Thyroid gland (tissue), 4 donors: ENCODE results near the gene AARS2. TPM values are rescaled to one million over a fixed set of nuclear protein-coding genes. Genes with fewer than 3 reads are reported as not detected.

ENCODE experiments used
- DNase-seq, 2 donors: peaks; one replicate each; pipeline ENCODE4 v3.0.0-alpha.2; 2019
- H3K27ac ChIP-seq, 3 donors: fragments of 200-600 bp; sonication (generic); 1 replicate in 2 of 3; 2 replicates in 1 of 3; pipeline ENCODE4 v1.5.1; 2016 to 2019; ENCODE audit warnings: mild to moderate bottlenecking in 1 of 3, moderate library complexity in 1 of 3
- H3K27me3 ChIP-seq: fragments of 200-600 bp; sonication (generic); one replicate; pipeline ENCODE4 v1.5.1; 2019
- H3K36me3 ChIP-seq, 2 donors: fragments of 200-600 bp; sonication (generic); one replicate each; pipeline ENCODE4 v1.5.1; 2016 to 2019
- H3K4me1 ChIP-seq, 2 donors: fragments of 200-600 bp; sonication (generic); one replicate each; pipeline ENCODE4 v1.5.1; 2017 to 2019
- H3K4me3 ChIP-seq, 3 donors: fragments of 200-600 bp; sonication (generic); replicated peaks in 1 of 3; 1 replicate in 2 of 3; 2 replicates in 1 of 3; pipeline ENCODE4 v1.5.1; 2016; ENCODE audit warnings: mild to moderate bottlenecking in 1 of 3
- H3K9me3 ChIP-seq: fragments of 200-600 bp; sonication (generic); one replicate; pipeline ENCODE4 v1.5.1; 2017
- POLR2A ChIP-seq, 2 donors: fragments of 450-650 bp; IDR thresholded peaks; one replicate each; pipeline ENCODE4 v1.6.1; 2017; ENCODE audit warnings: antibody characterized with exemption in 2 of 2, mild to moderate bottlenecking in 2 of 2, moderate library complexity in 1 of 2
- WGBS, 2 donors: methylation state at CpG; one replicate each; pipeline ENCODE4 v1.1.5; 2017; 5-methylcytosine and 5-hydroxymethylcytosine counted together
- intact Hi-C: fragments of 100-400 bp; cut with DNase I; formaldehyde crosslinking; loops from one replicate; pipeline ENCODE4 v1.15.1; 2023
- total RNA-seq, 4 donors: library from RNA; depleted of rRNA; stranded (reverse); fragments of >200 nt; gene quantifications; one replicate each; pipeline ENCODE4 v1.2.3, GENCODE V29; 2016
- TF ChIP-seq, protein P1 (sequence below), 6 experiments: fragments of 200-600 bp in 3 of 6; fragments of 450-650 bp in 3 of 6; sonication (generic) in 3 of 6; IDR thresholded peaks; one replicate each; pipeline ENCODE4 v1.5.1; 2016 to 2019; ENCODE audit warnings: antibody characterized with exemption in 6 of 6, mild to moderate bottlenecking in 2 of 6, inconsistent platforms in 1 of 6, moderate library complexity in 1 of 6

The AARS2 gene
- total RNA-seq, 4 donors from 2014 or later = 9.7 to 18.0 (median 14.2) TPM

DNA sequence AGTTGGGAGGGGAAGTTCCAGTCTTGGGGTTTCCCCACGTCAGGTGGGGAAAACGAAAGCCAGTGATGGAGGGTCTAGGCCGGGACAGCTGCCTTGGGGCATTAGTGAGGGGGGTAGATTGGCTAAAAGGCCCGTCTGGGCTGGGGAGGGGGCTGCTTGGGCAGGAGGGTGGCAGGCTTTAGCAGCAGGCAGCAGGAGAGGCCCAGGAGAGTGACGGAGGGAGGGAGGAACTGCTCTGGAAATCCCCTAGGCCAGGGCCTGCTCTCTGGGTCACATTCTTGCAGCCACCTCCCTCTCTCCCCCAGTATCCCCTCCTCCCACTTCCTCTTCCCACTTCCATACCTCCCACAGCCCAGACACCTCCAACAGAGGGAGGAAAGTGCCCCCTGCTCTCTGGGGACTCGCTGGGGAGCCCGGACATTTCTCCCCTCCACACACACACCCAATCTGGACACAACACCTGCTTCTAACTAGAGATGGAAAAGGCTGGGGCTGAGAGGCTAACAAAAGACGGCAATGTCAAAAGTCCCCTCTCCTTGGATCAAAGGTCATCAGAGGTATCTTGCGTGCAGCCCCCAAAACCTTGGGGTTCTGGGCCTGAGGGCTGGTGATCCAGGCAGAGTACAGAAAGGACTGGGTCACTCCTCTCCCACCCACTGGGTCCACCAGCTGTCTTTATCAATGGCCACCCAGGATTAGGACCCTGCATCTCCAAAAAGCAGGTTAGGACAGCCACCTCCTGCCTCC lies 49.6 kb downstream of the AARS2 start:
- H3K9me3 ChIP-seq = no peaks in the 10 kb centered on the region
- no peak overlapping the region for H3K27ac ChIP-seq
- intact Hi-C loops = no loop called here
- H3K4me1 ChIP-seq = peaks cover 27 to 29% of the 10 kb centered on the region in 2 donors
- no peak for DNase-seq
- H3K36me3 ChIP-seq = peaks cover 0 to 4% of the 10 kb centered on the region in 2 donors
- H3K27me3 ChIP-seq = no peaks in the 10 kb centered on the region
- no peak overlapping the region for H3K4me3 ChIP-seq
- TF ChIP-seq, protein P1, sequence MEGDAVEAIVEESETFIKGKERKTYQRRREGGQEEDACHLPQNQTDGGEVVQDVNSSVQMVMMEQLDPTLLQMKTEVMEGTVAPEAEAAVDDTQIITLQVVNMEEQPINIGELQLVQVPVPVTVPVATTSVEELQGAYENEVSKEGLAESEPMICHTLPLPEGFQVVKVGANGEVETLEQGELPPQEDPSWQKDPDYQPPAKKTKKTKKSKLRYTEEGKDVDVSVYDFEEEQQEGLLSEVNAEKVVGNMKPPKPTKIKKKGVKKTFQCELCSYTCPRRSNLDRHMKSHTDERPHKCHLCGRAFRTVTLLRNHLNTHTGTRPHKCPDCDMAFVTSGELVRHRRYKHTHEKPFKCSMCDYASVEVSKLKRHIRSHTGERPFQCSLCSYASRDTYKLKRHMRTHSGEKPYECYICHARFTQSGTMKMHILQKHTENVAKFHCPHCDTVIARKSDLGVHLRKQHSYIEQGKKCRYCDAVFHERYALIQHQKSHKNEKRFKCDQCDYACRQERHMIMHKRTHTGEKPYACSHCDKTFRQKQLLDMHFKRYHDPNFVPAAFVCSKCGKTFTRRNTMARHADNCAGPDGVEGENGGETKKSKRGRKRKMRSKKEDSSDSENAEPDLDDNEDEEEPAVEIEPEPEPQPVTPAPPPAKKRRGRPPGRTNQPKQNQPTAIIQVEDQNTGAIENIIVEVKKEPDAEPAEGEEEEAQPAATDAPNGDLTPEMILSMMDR (IDR thresholded peaks at IDR 0.05) = no peak
- TF ChIP-seq POLR2A (IDR thresholded peaks at IDR 0.05) = no peak
- 67 to 72% methylated on average over 9 of the region's 9 CpGs for WGBS, 2 donors

DNA sequence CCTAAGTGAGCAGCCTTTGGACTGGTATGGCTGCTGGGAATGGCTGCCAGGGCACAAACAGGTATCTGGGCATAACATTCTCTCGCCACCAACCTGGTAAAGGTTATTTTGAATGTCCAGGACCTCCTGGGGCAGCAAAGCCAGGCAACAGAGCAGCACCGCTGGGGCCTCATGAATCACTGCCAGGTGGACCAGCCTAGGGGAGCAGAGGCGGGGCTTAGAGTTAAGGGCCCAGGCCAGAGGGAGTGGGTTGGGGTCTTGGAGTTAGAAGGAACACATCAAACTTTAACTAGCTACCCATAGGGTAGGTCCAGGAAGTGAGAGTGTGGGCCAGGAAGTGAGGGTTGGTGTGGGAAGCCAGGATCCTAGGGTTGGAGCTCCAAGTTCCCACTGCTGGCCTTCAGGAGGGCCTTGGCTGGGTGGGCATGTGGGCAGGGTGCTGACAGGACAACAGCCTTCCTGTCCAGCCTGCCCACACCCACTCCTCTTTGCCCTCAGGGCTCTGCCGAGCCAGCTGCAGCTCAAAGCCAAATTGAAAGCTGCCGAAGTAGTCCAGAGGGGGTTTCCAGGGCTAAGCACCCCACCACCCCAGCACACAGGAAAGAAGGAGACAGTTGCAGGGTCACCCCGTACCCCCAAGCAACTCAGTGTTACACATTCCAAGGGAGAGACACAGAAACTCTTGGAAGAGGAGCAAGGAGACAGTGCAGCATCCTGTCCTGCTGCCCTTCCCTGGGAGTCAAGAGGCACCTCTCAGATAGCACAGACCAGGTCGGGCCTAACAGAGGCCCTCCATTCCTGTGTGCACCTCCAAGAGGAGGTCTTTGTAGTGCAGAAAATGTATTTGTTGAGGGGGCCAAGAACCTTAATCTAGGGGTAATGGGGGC lies 50.4 kb downstream of the AARS2 start:
- TF ChIP-seq, protein P1 (IDR thresholded peaks at IDR 0.05) = no peak
- TF ChIP-seq POLR2A (IDR thresholded peaks at IDR 0.05) = no peak
- WGBS, 2 donors = 65 to 86% methylated on average over 6 to 7 of the region's 7 CpGs
- H3K27ac ChIP-seq = no peak overlapping the region
- peaks cover 0 to 4% of the 10 kb centered on the region in 2 donors for H3K36me3 ChIP-seq
- H3K9me3 ChIP-seq = no peaks in the 10 kb centered on the region
- no peak for DNase-seq
- H3K27me3 ChIP-seq = no peaks in the 10 kb centered on the region
- intact Hi-C loops = no loop called here
- no peak overlapping the region for H3K4me3 ChIP-seq
- peaks cover 27 to 33% of the 10 kb centered on the region in 2 donors for H3K4me1 ChIP-seq

DNA sequence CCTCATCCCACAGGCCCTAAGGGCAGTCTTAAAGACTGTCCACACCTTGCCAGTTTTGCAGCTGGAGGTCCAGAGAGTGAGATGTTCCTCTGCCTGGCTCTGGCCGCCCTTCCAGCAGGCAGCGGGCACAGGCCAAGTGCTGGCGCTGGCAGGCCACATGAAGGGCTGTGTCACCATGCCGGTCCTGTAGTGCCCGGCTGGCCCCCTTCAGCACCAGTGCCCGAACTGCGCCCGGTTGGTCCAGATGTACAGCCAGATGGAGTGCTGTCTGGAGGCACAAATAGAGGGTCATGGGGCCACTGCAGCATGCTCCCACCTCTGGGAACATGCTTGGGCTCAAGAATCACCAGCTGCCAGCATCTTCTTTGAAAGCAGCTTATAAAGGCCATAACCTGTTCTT lies 51.6 kb downstream of the AARS2 start:
- H3K27me3 ChIP-seq = no peaks in the 10 kb centered on the region
- no peaks in the 10 kb centered on the region for H3K9me3 ChIP-seq
- 95 to 100% methylated on average over 2 to 6 of the region's 8 CpGs for WGBS, 2 donors
- peaks cover 0 to 4% of the 10 kb centered on the region in 2 donors for H3K36me3 ChIP-seq
- H3K4me1 ChIP-seq = peaks cover 28 to 36% of the 10 kb centered on the region in 2 donors
- intact Hi-C loops = no loop called here
- TF ChIP-seq, protein P1 (IDR thresholded peaks at IDR 0.05) = no peak
- no peak for TF ChIP-seq POLR2A (IDR thresholded peaks at IDR 0.05)
- no peak for DNase-seq
- H3K4me3 ChIP-seq = no peak overlapping the region
- H3K27ac ChIP-seq = no peak overlapping the region

DNA sequence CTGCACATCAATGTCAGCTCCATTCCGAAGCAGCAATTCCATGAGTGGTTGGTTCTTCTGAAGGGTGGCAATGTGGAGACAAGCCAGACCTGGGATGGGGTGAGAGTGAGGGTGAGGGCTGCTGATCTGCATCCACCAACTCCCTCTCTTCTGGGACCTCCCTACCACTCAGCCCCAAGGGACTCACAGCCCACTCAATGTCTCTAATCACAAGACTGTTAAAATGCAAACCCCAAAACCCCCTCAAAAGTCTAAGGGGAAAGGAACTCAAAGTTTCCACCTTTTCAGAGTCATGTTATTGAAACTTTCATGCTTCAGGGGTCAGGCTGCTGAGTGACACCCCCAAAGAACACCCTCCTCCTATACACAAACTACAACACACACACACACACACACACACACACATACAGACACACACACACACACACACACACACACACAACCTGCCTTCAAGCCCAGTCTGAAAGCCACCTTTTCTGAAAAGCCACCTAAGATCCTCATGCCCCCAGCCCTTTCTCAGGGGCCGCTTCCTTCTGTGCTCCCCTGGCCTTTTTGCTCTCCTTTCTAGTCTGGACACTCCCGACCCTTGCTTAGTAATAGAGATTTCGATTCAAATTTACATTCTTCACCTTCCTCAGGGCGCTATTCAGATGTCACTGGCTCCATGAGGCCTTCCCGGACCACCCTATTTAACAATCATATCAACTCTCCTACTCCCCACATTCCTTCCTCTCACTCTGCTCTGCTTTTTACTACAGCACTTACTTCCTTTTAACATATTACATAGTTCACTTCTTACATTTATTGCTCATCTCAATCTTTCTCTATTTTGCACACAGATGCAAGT lies 52.5 kb downstream of the AARS2 start:
- peaks cover 32 to 43% of the 10 kb centered on the region in 2 donors for H3K4me1 ChIP-seq
- peaks cover 0 to 4% of the 10 kb centered on the region in 2 donors for H3K36me3 ChIP-seq
- DNase-seq = no peak
- H3K4me3 ChIP-seq = no peak overlapping the region
- intact Hi-C loops = no loop called here
- H3K27me3 ChIP-seq = no peaks in the 10 kb centered on the region
- no peak overlapping the region for H3K27ac ChIP-seq
- WGBS, 2 donors = 95% methylated on average over 6 of the region's 6 CpGs
- TF ChIP-seq POLR2A (IDR thresholded peaks at IDR 0.05) = no peak
- TF ChIP-seq, protein P1 (IDR thresholded peaks at IDR 0.05) = no peak
- H3K9me3 ChIP-seq = no peaks in the 10 kb centered on the region
